Measurements from ENCODE around the gene PKNOX2.

The PKNOX2 gene

DNA sequence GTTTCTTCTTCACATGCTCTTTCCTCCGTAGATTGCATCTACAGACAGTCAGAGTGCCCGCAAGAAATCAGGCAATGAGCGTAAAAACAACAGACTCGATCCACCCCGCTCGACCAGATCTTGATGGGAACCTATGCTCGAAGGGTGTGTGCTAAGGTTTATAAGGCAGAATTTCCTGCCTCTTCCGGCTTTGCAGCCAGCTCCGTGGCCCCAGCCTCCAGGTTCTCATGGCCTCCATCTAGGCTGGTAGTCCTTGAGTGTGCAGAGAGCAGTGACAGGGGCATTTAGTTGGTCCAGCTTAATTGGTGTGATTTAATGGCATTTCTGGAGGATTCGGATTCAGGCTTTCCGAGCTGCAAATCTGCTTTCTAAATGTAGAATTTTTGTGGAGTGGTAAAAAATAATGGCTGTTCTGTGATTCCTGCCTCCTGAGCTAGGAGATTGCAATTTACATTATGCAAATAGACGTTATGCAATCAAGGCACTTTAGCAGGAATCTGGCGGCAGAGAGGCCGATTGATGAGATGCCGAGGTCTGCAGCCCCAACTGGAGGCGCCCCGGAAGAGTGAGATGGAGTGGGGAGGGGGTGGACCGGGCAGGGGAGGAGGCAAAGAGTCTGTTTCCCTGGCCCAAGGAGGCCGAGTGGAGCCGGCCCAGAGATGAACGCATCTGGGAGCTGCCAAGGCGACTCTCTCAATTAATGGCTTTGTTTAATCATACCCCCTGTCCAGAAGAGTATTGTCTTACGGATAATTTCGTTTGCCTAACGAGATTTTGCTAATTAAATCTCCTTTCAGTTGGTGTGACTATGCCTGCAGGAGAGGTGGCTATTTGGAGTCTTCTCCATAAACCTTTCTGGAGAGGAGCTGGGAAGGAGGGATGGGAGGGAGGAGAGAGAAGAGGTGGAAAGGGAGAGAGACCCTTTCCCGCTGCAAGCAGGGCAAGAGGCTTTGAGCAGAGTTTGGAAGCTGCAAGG lies 75.3 kb downstream of the PKNOX2 start:
- no peak overlapping the region for H3K4me3 ChIP-seq (ENCODE audit: low read depth, low read length)
- TF ChIP-seq, protein P1, sequence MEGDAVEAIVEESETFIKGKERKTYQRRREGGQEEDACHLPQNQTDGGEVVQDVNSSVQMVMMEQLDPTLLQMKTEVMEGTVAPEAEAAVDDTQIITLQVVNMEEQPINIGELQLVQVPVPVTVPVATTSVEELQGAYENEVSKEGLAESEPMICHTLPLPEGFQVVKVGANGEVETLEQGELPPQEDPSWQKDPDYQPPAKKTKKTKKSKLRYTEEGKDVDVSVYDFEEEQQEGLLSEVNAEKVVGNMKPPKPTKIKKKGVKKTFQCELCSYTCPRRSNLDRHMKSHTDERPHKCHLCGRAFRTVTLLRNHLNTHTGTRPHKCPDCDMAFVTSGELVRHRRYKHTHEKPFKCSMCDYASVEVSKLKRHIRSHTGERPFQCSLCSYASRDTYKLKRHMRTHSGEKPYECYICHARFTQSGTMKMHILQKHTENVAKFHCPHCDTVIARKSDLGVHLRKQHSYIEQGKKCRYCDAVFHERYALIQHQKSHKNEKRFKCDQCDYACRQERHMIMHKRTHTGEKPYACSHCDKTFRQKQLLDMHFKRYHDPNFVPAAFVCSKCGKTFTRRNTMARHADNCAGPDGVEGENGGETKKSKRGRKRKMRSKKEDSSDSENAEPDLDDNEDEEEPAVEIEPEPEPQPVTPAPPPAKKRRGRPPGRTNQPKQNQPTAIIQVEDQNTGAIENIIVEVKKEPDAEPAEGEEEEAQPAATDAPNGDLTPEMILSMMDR (conservative IDR thresholded peaks at IDR 0.05; ENCODE audit: low read depth, low read length), result no peak
- DNase-seq (ENCODE audit: low read depth), result no peak

DNA sequence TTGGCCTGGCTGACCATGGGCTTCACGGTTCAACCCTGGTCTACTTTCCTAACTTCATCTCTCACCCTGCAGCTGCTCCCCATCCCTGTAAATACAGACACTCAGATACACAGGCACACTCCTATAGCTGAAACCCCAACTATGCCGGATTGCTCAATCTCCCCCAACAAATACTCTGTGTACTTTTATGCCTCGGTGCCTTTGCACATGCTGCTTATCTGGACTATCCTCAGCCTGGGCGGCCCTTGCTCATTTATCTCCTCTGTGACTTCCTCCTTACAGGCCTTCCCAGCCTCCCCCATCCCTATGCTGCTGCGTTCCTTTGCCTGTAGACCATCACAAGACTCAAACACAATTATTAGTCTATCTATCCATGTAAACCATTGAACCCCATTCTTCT lies 76.6 kb downstream of the PKNOX2 start:
- peak; percentile 25 for DNase-seq (ENCODE audit: low read depth)
- TF ChIP-seq, protein P1 (conservative IDR thresholded peaks at IDR 0.05; ENCODE audit: low read depth, low read length), result no peak
- H3K4me3 ChIP-seq (ENCODE audit: low read depth, low read length), result no peak overlapping the region

DNA sequence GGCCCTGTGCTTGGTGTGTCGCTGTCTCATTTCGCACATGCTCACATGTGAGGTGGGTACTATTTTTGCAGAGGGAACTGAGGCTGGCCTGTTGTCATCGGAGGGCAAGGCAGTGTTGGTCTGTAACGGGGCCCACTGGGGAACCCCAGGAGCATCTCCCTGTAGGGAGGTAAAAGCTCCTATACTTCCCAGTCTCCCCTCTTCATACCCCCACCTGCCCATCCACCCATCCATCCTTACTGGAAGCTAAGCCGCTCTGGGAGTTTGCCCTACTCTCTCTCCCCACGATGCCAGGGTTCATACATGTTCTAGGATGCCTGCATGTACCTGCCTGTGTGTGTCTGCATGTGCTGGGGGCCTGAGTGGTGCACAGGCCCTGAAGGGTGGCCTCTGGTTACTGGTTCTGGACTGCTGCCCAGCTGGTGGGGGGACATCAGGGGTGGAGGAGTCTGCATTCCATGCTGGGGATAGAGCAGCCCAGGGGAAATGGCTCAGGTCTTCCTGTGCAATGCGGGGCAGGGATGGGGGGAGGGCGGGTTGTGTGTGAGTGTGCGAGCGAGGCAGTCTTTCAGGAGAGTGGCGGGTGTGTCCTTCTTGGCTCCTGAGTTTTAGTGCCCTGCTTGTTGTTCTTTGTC lies 77.7 kb downstream of the PKNOX2 start:
- DNase-seq (ENCODE audit: low read depth), result no peak
- H3K4me3 ChIP-seq (ENCODE audit: low read depth, low read length), result no peak overlapping the region
- TF ChIP-seq, protein P1 (conservative IDR thresholded peaks at IDR 0.05; ENCODE audit: low read depth, low read length), result no peak

DNA sequence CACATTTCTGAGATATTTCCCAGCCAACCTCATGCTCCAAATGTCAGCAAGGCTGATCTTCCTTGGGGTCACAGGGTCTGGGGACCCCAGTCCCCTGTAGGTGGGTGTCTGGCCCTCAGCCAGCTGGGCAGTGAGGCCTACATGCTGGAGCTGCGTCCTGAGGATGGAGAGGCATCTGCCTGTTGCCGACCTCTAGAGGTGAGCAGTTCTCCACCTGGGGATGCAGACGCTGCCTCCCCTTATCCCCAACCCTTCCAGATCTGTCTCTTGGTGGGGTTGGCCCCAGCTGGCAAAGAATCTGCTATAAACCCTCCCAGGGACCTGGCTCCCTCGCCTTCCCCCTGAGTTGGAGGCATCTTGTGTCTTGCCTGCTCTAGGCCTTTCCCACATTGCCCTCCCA lies 79.6 kb downstream of the PKNOX2 start:
- DNase-seq (ENCODE audit: low read depth), result no peak
- no peak overlapping the region for H3K4me3 ChIP-seq (ENCODE audit: low read depth, low read length)
- TF ChIP-seq, protein P1 (conservative IDR thresholded peaks at IDR 0.05; ENCODE audit: low read depth, low read length), result no peak

DNA sequence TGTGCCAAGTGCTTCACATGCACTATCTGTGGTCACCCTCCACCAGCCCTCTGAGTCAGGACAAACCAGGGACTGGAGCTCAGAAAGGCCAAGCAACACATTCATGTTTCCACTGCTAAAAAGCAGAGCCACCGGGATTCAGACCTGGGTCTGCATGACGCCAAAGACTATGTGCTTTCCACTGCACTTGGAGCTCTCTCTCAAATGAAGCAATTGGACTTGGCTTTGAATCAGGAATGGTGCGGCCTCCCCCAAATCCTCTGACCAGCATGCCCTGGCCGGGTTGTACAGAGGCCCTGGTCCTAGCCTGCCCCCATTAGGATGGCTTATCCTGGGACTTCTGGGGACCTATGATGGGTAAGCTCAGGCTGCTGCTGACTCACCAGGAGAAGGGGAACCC lies 80.7 kb downstream of the PKNOX2 start:
- TF ChIP-seq, protein P1 (conservative IDR thresholded peaks at IDR 0.05; ENCODE audit: low read depth, low read length), result no peak
- no peak overlapping the region for H3K4me3 ChIP-seq (ENCODE audit: low read depth, low read length)
- DNase-seq (ENCODE audit: low read depth), result peak; percentile 24

DNA sequence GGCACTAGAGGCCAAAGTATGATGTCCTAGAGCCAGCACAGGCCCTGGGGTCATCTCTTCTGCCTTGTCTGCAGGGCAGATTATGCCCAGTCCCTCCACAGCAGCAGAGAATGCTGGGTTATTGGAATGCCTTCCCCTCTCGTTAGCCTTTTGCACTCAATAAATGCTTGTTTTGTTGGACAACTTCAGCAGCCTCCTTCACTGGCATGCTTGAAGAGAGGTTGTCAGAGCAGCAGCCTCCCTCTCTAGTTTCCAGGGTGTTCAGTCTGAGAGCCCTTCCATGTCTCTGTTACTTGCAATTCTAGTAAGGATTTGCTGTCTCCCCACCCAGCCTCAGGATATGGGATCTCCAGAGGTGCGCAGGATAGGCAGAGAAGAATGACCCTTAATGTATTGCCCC lies 82.9 kb downstream of the PKNOX2 start:
- no peak overlapping the region for H3K4me3 ChIP-seq (ENCODE audit: low read depth, low read length)
- DNase-seq (ENCODE audit: low read depth), result no peak
- TF ChIP-seq, protein P1 (conservative IDR thresholded peaks at IDR 0.05; ENCODE audit: low read depth, low read length), result no peak
